HEK293 (cell line): ENCODE results near the gene VSIG8.

Source experiments
- CTCF ChIA-PET: fragments of 350-600 bp; formaldehyde crosslinking; extraction: SDS; loops from one replicate; lab custom pipeline; 2021; ENCODE audit warnings: antibody characterized with exemption; lab: Yijun Ruan, JAX
- POLR2A ChIA-PET: fragments of 300-600 bp; formaldehyde crosslinking; extraction: SDS; loops from one replicate; lab custom pipeline; 2020; ENCODE audit warnings: antibody characterized with exemption, inconsistent platforms; lab: Yijun Ruan, JAX
- H3K27ac ChIP-seq: fragments of 200-500 bp; sonication (Bioruptor generic); 2 replicates; pipeline ENCODE4 v1.5.1; 2014; ENCODE audit warnings: low read depth, low read length, control low read depth, inconsistent platforms; ENCODE audit errors: extremely low read depth
- H3K36me3 ChIP-seq, 2 experiments: fragments of 200-500 bp in 1 of 2; sonication (Bioruptor generic) in 1 of 2; 1 replicate in 1 of 2; 2 replicates in 1 of 2; pipeline ENCODE4 v1.5.1; 2014 to 2017; ENCODE audit warnings: inconsistent platforms in 2 of 2, low read length in 2 of 2; ENCODE audit not compliant: control insufficient read depth in 2 of 2, insufficient read depth in 1 of 2
- H3K4me1 ChIP-seq: fragments of 200-500 bp; sonication (Bioruptor generic); 2 replicates; pipeline ENCODE4 v1.5.1; 2014; ENCODE audit warnings: mild to moderate bottlenecking, low read length, inconsistent platforms; ENCODE audit not compliant: control insufficient read depth, insufficient read depth
- H3K4me3 ChIP-seq: 2 replicates; pipeline ENCODE4 v1.5.1; 2011; ENCODE audit warnings: low read depth, mild to moderate bottlenecking, control low read depth, low read length, moderate library complexity
- H3K9me3 ChIP-seq: fragments of 200-500 bp; sonication (Bioruptor generic); 2 replicates; pipeline ENCODE4 v1.5.1; 2014; ENCODE audit warnings: low read depth, low read length, inconsistent platforms; ENCODE audit not compliant: control insufficient read depth, insufficient read depth
- BCL6B ChIP-seq: fragments of 450-650 bp; formaldehyde crosslinking; IDR thresholded peaks from 2 replicates; pipeline ENCODE4 v1.5.1; 2017; ENCODE audit warnings: missing biosample characterization, missing genetic modification characterization
- GFI1B ChIP-seq: fragments of 450-650 bp; formaldehyde crosslinking; IDR thresholded peaks from 2 replicates; pipeline ENCODE4 v1.5.1; 2016; ENCODE audit warnings: missing biosample characterization, missing genetic modification characterization
- GLI4 ChIP-seq: fragments of 450-650 bp; formaldehyde crosslinking; IDR thresholded peaks from 2 replicates; pipeline ENCODE4 v1.5.1; 2016; ENCODE audit warnings: missing biosample characterization, missing genetic modification characterization
- KLF1 ChIP-seq: fragments of 450-650 bp; formaldehyde crosslinking; IDR thresholded peaks from 2 replicates; pipeline ENCODE4 v1.5.1; 2016; ENCODE audit warnings: missing biosample characterization, missing genetic modification characterization
- KLF16 ChIP-seq: fragments of 450-650 bp; formaldehyde crosslinking; IDR thresholded peaks from 2 replicates; pipeline ENCODE4 v1.5.1; 2017; ENCODE audit warnings: missing biosample characterization, missing genetic modification characterization
- KLF17 ChIP-seq: fragments of 450-650 bp; formaldehyde crosslinking; IDR thresholded peaks from 2 replicates; pipeline ENCODE4 v1.5.1; 2016; ENCODE audit warnings: missing biosample characterization, missing genetic modification characterization
- KLF8 ChIP-seq: fragments of 450-650 bp; formaldehyde crosslinking; IDR thresholded peaks from 2 replicates; pipeline ENCODE4 v1.5.1; 2016; ENCODE audit warnings: missing biosample characterization, missing genetic modification characterization
- OSR2 ChIP-seq: fragments of 450-650 bp; formaldehyde crosslinking; IDR thresholded peaks from 2 replicates; pipeline ENCODE4 v1.5.1; 2016; ENCODE audit warnings: missing biosample characterization, missing genetic modification characterization
- REPIN1 ChIP-seq: fragments of 450-650 bp; formaldehyde crosslinking; IDR thresholded peaks from 2 replicates; pipeline ENCODE4 v1.5.1; 2017; ENCODE audit warnings: missing biosample characterization, missing genetic modification characterization, low read depth
- ZBTB6 ChIP-seq: fragments of 450-650 bp; formaldehyde crosslinking; IDR thresholded peaks from 2 replicates; pipeline ENCODE4 v1.5.1; 2017; ENCODE audit warnings: missing biosample characterization, missing genetic modification characterization
- ZNF121 ChIP-seq: fragments of 450-650 bp; formaldehyde crosslinking; IDR thresholded peaks from 2 replicates; pipeline ENCODE4 v1.5.1; 2016; ENCODE audit warnings: missing biosample characterization, missing genetic modification characterization
- ZNF148 ChIP-seq: fragments of 450-650 bp; formaldehyde crosslinking; IDR thresholded peaks from 2 replicates; pipeline ENCODE4 v1.5.0; 2017; ENCODE audit warnings: missing biosample characterization, missing genetic modification characterization, borderline replicate concordance
- ZNF169 ChIP-seq: fragments of 450-650 bp; formaldehyde crosslinking; IDR thresholded peaks from 2 replicates; pipeline ENCODE4 v1.5.1; 2016; ENCODE audit warnings: missing biosample characterization, missing genetic modification characterization
- ZNF223 ChIP-seq: fragments of 450-650 bp; formaldehyde crosslinking; IDR thresholded peaks from 2 replicates; pipeline ENCODE4 v1.5.1; 2016; ENCODE audit warnings: missing biosample characterization, missing genetic modification characterization
- ZNF324 ChIP-seq: fragments of 450-650 bp; formaldehyde crosslinking; IDR thresholded peaks from 2 replicates; pipeline ENCODE4 v1.5.1; 2016; ENCODE audit warnings: missing biosample characterization, missing genetic modification characterization
- ZNF366 ChIP-seq: fragments of 450-650 bp; formaldehyde crosslinking; conservative IDR thresholded peaks from 2 replicates; pipeline ENCODE4 v1.5.1; 2016; ENCODE audit warnings: missing biosample characterization, missing genetic modification characterization
- ZNF560 ChIP-seq: fragments of 450-650 bp; formaldehyde crosslinking; IDR thresholded peaks from 2 replicates; pipeline ENCODE4 v1.5.1; 2017; ENCODE audit warnings: missing biosample characterization, missing genetic modification characterization, borderline replicate concordance
- ZNF571 ChIP-seq: fragments of 450-650 bp; formaldehyde crosslinking; IDR thresholded peaks from 2 replicates; pipeline ENCODE4 v1.5.0; 2017; ENCODE audit warnings: missing biosample characterization, missing genetic modification characterization
- ZNF704 ChIP-seq: fragments of 450-650 bp; formaldehyde crosslinking; IDR thresholded peaks from 2 replicates; pipeline ENCODE4 v1.5.1; 2016; ENCODE audit warnings: missing biosample characterization, missing genetic modification characterization
- ZSCAN4 ChIP-seq: fragments of 450-650 bp; formaldehyde crosslinking; IDR thresholded peaks from 2 replicates; pipeline ENCODE4 v1.5.1; 2017; ENCODE audit warnings: missing biosample characterization, missing genetic modification characterization

The VSIG8 gene

GRCh38 chr1:159881622-159882526, 19.4 kb upstream of the VSIG8 start (continued):
- TF ChIP-seq ZNF148 (tag by site-specific recombination) (peak; percentile 77; the same call in 1 of the 2 replicates), BCL6B (tag by site-specific recombination) (peak; percentile 56; the same call in 1 of the 2 replicates), REPIN1 (tag by site-specific recombination) (no peak), ZNF571 (tag by site-specific recombination) (no peak), ZBTB6 (tag by site-specific recombination) (no peak), ZNF324 (tag by site-specific recombination) (no peak), KLF16 (tag by site-specific recombination) (no peak), KLF17 (tag by site-specific recombination) (no peak), ZNF560 (tag by site-specific recombination) (no peak), GFI1B (tag by site-specific recombination) (no peak), ZNF223 (no peak), ZSCAN4 (no peak), KLF8 (tag by site-specific recombination) (no peak), ZNF169 (tag by site-specific recombination) (no peak), ZNF366 (tag by site-specific recombination) (peak; percentile 53), KLF1 (tag by site-specific recombination) (no peak), ZNF121 (tag by site-specific recombination) (no peak), OSR2 (tag by site-specific recombination) (peak; percentile 58)

GRCh38 chr1:159880430-159880829, 18.0 kb upstream of the VSIG8 start:
- ChIA-PET CTCF (interaction anchor here (0.6 to 4.5 kb wide), 6 partner anchors 10 to 516 kb away, joined by 3 to 21 read pairs (median 8); no protein-coding TSS in a partner anchor), POLR2A (no interaction called here)
- H3K4me3 ChIP-seq: no peak overlapping the region
- no peaks in the 10 kb centered on the region for H3K9me3 ChIP-seq
- peaks cover 11% of the 10 kb centered on the region for H3K4me1 ChIP-seq
- H3K36me3 ChIP-seq: no peaks in the 10 kb centered on the region
- no peak overlapping the region for H3K27ac ChIP-seq
- TF ChIP-seq GLI4 (tag by site-specific recombination): no peak
- no peak for TF ChIP-seq ZNF704 (tag by site-specific recombination)
